ENCODE results near the gene PITPNC1.

GRCh38 chr17:67474081-67474661 lies 97.1 kb downstream of the PITPNC1 start:
- TF ChIP-seq CTCF (IDR thresholded peaks at IDR 0.05), result peak in 1 of 3 experiments; percentile 18
- peak; percentile 57 to 69 for TF ChIP-seq POLR2AphosphoS5 (IDR thresholded peaks at IDR 0.05)

Data from esophagus muscularis mucosa (tissue), 3 donors.